ENCODE results near the gene IFNAR1. TPM values are rescaled to one million over a fixed set of nuclear protein-coding genes. Genes with fewer than 3 reads are reported as not detected.
A peak's percentile ranks its signal among the peaks of the same experiment; 100 is the strongest.

IFNAR1 gene
- total RNA-seq, 4 donors from 2014 or later: 28.9 to 44.1 (median 31.9) TPM

- no peak overlapping the region for H3K27ac ChIP-seq
- WGBS, 2 donors (ENCODE audit: low coverage in 1 of 2): 77 to 79% methylated on average over 5 of the region's 5 CpGs
- no peak for ATAC-seq
- H3K9me3 ChIP-seq: no peaks in the 10 kb centered on the region
- TF ChIP-seq POLR2AphosphoS5 (IDR thresholded peaks at IDR 0.05) (no peak), POLR2A (IDR thresholded peaks at IDR 0.05) (no peak), EP300 (IDR thresholded peaks at IDR 0.05) (no peak), CTCF (IDR thresholded peaks at IDR 0.05) (no peak)
- H3K4me1 ChIP-seq: peaks cover 0 to 3% (median 0%) of the 10 kb centered on the region in 3 donors
- H3K27me3 ChIP-seq: no peaks in the 10 kb centered on the region
- no peak overlapping the region for H3K4me3 ChIP-seq
- H3K36me3 ChIP-seq: peaks cover 0 to 34% of the 10 kb centered on the region in 2 donors
Measured at GRCh38 chr21:33299181-33299752, 25.5 kb upstream of the IFNAR1 start.

- no peak overlapping the region for H3K4me3 ChIP-seq
- 52 to 62% methylated on average over 7 to 10 of the region's 10 CpGs for WGBS, 2 donors (ENCODE audit: low coverage in 1 of 2)
- peak overlapping the region in 3 of 4 donors; percentile 14 to 70 (median 40) for H3K27ac ChIP-seq
- ATAC-seq: peak; percentile 50
- H3K36me3 ChIP-seq: peaks cover 0 to 19% of the 10 kb centered on the region in 2 donors
- TF ChIP-seq POLR2A (IDR thresholded peaks at IDR 0.05) (no peak), CTCF (IDR thresholded peaks at IDR 0.05) (no peak), EP300 (IDR thresholded peaks at IDR 0.05) (no peak), POLR2AphosphoS5 (IDR thresholded peaks at IDR 0.05) (no peak)
- no peaks in the 10 kb centered on the region for H3K27me3 ChIP-seq
- H3K9me3 ChIP-seq: no peaks in the 10 kb centered on the region
- H3K4me1 ChIP-seq: peaks cover 0 to 3% (median 0%) of the 10 kb centered on the region in 3 donors
Measured at GRCh38 chr21:33300701-33301631, 23.8 kb upstream of the IFNAR1 start.

- WGBS, 2 donors (ENCODE audit: low coverage in 1 of 2): 63 to 100% methylated on average over 1 of the region's 2 CpGs
- Histone ChIP-seq H3K36me3 (peaks cover 0 to 13% of the 10 kb centered on the region in 2 donors), H3K27ac (peak overlapping the region in 3 of 4 donors; percentile 14 to 70 (median 40)), H3K4me3 (no peak overlapping the region), H3K4me1 (peaks cover 0 to 3% (median 0%) of the 10 kb centered on the region in 3 donors), H3K9me3 (no peaks in the 10 kb centered on the region), H3K27me3 (no peaks in the 10 kb centered on the region)
- ATAC-seq: no peak
- TF ChIP-seq CTCF (IDR thresholded peaks at IDR 0.05): no peak
- no peak for TF ChIP-seq POLR2A (IDR thresholded peaks at IDR 0.05)
- no peak for TF ChIP-seq POLR2AphosphoS5 (IDR thresholded peaks at IDR 0.05)
- no peak for TF ChIP-seq EP300 (IDR thresholded peaks at IDR 0.05)
Measured at GRCh38 chr21:33301632-33302002, 23.2 kb upstream of the IFNAR1 start.

GRCh38 chr21:33302055-33302454, 22.7 kb upstream of the IFNAR1 start:
- H3K4me3 ChIP-seq: no peak overlapping the region
- 63 to 85% methylated on average over 2 to 4 of the region's 7 CpGs for WGBS, 2 donors (ENCODE audit: low coverage in 1 of 2)
- H3K9me3 ChIP-seq: no peaks in the 10 kb centered on the region
- H3K27me3 ChIP-seq: no peaks in the 10 kb centered on the region
- TF ChIP-seq POLR2A (IDR thresholded peaks at IDR 0.05) (no peak), CTCF (IDR thresholded peaks at IDR 0.05) (no peak), EP300 (IDR thresholded peaks at IDR 0.05) (no peak), POLR2AphosphoS5 (IDR thresholded peaks at IDR 0.05) (no peak)
- peaks cover 0 to 3% (median 0%) of the 10 kb centered on the region in 3 donors for H3K4me1 ChIP-seq
- H3K27ac ChIP-seq: peak overlapping the region in 2 of 4 donors; percentile 14 to 70
- ATAC-seq: no peak
- peaks cover 0 to 8% of the 10 kb centered on the region in 2 donors for H3K36me3 ChIP-seq
